RCC 7860 (cell line): Measurements from ENCODE around the gene TMEM150C.
"Not testable (repeated sequence)": the region's sequence is repeated elsewhere in the genome, so short reads cannot be mapped to it uniquely, and the experiment has no call there.

Experiments used
- DNase-seq: peaks from one replicate; pipeline ENCODE4 v3.0.0-alpha.2; 2015; ENCODE audit warnings: low spot score
- FAIRE-seq: peaks from 2 replicates; lab custom pipeline; 2012; peaks lifted over from hg19 to GRCh38; lab: Jason Lieb, UNC

TMEM150C gene

DNA sequence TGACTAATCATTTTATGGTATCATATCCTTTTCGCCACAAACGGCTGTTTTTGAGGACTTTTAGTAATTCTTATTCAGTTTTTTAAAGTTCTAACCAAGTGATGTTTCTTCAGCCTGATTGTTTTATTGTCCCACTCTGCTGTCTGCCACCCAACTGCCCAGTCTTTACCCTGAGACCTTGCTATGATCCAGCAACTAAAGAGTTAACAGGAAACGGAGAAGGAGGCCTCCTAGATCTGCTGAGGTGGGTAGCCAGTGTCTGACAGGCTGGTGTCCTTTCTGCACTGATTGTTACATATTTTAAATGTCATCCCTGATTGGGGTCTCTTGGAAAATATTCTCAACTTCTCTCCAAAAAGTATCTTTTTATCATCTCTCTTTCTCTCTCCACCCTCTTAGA lies 7.9 kb upstream of the TMEM150C start:
- FAIRE-seq (no peak), DNase-seq (no peak)

DNA sequence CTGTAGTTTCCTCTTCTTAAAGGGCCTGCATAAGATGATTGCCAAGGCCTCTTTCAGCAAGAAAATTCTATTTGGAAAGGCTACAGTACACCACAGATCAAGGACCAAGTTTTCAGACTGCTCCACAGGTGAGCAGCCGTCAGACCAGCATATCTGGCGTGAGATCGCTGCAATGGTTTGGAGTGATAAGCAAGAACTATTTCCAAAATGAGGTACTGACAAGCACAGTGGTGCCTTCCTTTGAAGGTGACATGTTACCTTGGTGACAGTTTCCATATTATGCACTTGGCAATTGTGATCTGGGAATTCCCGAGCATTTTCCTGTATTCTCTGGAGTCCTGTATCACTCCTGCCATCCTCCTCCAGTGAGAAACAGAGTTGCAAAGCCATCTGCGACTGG lies 7.3 kb upstream of the TMEM150C start:
- FAIRE-seq (no peak), DNase-seq (no peak)

DNA sequence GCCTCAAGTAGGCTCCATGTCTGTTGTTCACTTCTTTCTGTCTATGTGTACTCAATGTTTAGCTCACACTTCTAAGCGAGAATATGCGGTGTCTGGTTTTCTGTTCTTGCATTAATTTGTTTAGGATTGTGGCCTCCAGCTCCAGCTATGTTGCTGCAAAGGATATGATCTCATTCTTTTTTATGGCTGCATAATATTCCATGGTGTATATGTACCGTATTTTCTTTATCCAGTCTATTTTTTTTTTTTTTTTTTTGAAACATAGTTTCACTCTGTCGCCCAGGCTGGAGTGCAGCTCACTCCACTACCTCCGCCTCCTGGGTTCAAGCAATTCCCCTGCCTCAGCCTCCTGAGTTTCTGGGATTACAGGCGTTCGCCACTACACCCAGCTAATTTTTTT lies 5.7 kb upstream of the TMEM150C start:
- DNase-seq (no peak), FAIRE-seq (no peak)

DNA sequence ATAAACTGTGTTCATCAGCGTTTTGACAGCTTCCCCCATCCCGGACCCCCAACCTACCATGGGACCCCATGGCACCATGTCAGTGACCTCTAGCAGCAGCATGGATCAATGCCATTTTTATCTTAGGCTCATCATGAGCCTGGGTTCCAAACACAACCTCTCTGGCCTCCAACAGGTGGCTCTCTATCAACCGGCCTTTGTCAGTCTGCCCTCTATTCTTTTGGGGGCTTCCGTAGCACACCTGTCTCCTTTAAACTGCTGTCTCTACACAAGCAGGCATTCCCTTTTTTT lies 721 bp upstream of the TMEM150C start:
- no peak for DNase-seq
- no peak for FAIRE-seq

DNA sequence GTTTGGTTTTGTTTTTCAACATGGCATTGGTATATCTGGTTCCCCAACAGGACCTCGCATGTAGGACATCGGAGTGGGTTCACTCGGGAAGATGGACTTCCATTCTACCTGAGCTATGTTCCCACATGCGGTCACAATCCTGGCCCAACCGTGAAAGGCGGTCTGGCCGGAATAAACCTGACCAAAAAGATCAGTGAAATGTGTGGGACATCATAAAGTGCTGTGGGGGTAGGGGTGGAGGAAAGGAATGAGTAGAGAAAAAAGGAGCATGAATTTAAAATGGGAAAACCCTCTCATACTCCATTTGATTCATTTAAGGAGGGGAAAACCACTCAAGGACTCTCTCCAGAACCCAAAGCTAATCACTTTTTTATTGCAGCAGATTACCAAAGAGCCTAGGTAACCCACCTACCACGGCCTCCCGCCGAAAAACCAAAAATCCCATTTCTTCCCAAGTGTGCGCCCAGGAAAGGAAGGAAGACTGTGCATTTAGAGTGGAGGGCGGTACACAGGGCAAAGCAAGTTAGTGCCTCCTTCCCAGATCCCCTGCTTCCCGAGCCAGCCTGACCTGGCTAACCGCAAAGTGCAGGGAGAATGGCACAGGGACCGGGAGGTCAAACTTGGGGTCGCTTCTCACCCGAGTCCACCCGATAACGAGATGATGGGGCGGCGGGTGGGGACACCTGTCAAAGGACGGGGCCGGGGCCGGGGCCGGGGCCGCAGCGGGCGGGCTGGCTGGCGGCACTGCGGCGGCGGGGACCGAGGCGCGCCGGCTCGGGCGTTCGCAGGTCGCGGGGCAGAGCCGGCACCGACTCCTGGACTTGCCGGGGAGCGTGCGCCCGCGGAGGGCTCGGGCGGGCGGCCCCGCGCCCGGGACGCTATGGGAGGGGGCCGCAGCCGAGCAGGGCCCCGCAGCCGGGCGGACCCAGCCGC lies 669 bp downstream of the TMEM150C start:
- no peak for DNase-seq
- FAIRE-seq: no peak

DNA sequence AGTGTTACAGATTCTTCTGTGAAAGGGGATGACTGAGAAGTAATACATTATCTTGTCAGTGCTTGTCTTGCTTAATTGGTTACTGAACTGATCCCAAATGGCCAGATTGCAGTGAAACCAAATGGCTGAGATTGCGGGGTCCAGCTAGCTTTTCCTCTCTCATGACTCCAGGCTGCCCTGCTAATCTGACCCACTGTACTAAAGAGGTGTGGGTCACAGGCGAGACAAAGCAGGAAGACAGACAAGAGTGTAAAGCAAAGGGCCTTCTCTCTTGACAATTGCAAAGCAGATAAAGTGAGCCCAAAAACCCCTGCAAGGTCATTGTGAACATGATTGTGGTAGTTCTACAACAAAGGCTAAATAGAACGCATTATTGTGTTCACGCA lies 2.1 kb downstream of the TMEM150C start:
- FAIRE-seq (no peak), DNase-seq (no peak)

DNA sequence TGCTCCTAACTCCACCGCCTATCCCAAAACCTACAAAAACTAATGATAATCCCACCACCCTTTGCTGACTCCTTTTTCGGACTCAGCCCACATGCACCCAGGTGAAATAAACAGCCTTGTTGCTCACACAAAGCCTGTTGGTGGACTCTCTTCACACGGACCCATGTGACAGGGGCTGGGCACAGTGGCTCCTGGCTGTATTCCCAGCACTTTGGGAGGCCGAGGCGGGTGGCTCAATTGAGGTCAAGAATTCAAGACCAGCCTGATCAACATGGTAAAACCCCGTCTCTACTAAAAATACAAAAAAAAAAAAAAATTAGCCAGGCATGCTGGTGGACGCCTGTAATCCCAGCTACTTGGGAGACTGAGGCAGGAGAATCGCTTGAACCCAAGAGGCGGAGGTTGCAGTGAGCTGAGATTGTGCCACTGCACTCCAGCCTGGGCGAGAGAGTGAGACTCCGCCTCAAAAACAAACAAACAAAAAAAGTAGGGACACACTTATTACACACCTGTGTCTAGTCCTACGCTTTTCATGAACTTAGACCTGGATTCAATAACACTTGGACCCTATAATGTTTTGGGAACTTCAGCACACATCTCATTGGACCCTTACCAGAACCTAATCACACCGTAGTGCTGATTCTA lies 2.6 kb downstream of the TMEM150C start:
- DNase-seq, FAIRE-seq: not testable (repeated sequence)

DNA sequence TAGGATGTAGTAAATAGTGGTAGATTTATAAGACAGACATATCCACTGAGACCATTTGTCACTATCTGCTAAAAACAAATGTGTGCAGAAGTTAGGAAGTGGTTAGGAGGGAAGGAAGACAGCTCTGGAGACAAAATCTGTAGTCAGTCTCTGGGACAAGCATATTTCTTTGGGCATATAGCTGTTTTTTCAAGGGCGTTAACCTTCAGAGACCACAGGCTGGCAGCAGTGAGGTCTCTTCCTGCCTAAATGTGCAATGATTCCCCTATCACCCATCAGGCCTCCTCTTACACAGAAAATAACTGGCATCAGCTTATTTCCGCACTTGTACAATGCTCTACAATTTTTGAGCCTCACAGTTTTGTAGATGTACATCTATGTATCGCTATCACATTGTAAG lies 6.5 kb downstream of the TMEM150C start:
- FAIRE-seq (no peak), DNase-seq (no peak)

DNA sequence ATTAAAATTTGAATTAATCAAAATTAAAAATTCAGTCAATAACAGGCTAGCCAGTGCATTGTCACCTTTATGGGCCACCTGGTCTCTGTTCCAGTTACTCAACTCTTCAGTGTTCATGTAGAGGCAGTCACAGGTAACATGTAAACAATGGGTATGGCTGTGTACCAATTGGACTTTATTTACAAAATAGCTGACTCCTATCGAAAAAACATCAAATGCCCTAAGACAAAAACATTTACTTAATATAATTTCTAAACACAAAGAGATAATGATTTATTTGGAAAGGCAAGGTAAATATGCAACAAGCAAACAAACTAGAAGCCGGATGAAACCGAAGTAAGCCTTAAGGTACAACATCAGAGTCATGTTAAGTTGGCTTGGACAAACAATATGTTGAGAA lies 8.8 kb downstream of the TMEM150C start:
- FAIRE-seq (no peak), DNase-seq (no peak)

DNA sequence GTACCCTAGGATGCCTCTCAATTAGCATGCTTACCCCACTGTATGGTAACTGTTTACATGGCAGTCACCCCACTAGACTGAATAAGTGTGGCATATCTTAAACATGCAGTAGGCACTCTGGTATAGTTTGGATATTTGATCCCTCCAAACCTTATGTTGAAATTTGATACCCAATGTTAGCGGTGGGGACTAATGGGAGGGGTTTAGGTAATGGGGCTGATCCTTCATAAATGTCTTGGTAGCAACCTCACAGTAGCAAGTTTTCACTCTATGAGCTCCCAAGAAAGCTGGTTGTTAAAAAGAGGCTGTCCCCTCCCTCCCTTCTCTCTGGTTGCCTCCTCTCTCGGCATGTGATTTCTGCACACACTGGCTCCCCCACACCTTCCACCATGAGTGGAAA lies 10.1 kb downstream of the TMEM150C start:
- FAIRE-seq (no peak), DNase-seq (no peak)

DNA sequence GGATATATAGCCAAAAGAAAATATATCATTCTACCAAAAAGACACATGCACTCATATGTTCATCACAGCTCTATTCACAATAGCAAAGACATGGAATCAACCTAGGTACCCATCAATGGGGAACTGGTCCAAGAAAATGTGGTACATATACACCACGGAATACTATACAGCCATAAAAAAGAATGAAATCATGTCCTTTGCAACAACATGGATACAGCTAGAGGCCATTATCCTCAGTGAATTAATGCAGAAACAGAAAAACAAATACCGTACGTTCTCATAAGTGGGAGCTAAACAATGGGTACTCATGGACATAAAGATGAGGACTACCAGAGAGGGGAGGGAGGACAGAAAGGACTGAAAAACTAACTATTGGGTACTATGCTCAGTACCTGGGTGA lies 13.9 kb downstream of the TMEM150C start:
- not testable (repeated sequence) for FAIRE-seq, DNase-seq

DNA sequence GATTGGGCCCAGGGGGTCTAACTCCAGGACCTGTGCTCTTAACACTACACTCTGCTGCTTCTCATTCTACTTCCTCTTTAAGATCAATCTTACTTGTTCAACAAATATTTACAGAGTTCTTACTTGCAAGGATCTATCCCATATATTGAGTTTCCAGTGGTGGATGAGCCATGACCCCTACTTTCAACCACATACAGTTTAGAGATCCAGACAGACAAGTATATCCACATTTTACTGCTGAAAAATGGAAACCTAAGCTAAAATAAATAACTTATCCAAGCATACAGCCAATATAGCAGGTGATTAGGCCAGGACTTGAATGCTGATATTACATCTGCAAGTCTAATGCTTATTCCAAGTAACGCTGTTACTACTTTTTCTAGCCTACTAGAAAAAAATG lies 18.7 kb downstream of the TMEM150C start:
- no peak for FAIRE-seq
- DNase-seq: no peak

DNA sequence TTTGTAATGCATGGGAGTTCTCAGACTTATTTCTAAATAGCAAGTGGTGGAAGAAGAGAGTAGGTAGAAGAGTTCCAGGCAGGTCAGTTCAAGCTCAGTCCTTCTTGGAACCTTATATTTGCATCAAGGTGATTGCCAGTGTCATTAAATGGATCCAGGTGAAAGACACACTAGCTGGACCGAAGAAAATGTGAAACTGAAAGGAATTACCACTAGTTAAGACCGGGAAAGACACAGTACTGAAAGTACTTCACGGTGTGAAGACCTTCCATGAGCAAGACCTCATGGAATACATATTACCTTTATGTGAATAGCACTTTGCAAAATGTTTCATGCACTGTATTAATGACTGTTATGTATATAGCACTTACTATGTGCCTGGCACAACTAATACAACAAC lies 19.1 kb downstream of the TMEM150C start:
- FAIRE-seq: no peak
- DNase-seq: no peak

DNA sequence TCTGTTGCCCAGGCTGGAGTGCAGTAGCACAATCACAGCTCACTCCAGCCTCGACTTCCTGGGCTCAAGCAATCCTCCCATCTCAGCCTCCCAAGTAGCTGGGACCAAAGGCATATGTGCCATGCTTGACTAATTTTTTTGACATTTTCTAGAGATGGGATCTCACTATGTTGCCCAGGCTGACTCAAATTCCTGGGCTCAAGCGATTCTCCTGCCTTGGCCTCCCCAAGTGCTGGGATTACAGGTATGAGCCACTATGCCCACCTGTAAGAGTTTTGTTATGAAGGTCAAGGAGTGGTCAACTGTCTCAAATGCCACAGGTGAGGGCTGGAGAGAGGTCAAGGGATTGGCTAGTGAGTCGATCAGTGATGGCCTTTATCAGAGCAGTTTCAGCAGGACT lies 32.5 kb downstream of the TMEM150C start:
- DNase-seq (no peak), FAIRE-seq (no peak)

DNA sequence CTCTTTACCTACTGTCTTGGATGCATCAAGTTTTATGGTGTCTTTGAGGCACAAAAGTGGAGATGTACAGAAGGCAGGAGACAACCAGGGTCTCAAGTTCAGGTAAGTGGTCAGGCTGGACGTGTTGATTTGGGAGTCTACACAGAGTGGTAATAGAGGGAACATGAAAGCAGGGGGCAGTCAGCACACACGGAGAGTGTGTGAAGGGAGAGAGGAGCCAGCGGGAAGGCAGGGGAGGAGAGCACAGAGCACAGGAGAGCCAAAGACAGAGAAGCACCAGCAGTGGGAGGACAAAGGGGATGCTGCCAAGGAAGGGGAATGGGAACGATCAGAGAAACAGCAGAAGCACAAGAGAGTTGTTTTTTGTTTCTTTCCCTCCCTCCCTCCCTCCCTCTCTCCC lies 32.9 kb downstream of the TMEM150C start:
- DNase-seq (no peak), FAIRE-seq (no peak)

DNA sequence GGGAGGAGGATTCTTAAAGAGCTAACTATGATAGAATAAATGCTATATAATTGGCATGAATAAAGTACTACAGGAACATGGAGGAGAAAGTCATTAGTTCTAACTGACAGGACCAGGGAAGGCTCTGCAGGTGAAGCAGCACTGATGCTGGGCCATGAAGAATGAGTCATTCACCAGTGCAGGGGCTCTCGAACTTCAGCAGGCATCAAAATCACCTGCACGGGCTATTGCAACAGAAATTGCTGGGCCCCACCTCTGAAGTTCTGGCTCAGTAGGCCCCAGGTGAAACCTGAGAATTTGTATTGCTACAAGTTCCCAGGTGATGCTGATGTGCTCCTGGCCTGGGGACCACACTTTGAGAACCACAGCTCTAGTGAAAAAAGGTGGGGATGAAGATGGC lies 33.7 kb downstream of the TMEM150C start:
- FAIRE-seq: no peak
- DNase-seq: no peak

DNA sequence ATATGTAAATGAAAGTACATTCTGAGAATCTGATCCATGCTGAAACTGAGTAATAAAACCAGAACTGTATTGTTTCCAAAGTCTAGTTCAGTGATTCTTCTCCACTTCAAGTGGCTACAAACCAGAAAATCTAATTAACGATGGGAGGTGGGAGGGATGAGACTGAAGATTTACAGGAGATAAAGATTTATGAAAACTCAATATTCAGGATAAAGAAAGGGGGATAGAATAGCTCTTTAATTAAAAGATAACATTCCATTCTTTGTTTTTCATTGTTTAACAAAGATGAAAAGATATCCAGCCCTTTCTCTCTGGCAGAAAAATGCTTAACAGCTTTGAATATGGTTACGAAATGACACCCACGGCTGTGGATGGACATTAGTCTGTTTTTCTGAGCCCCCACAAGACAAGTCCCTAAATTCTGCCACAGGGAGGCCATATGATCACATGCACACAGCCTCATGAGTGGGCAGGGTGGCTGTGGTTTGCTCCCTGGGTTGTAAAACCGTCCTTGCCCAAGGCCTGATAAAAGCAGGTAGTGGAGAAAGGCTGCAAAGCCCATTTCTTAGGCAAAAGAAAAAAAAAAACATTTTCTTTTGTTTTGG lies 36.4 kb downstream of the TMEM150C start:
- DNase-seq (no peak), FAIRE-seq (no peak)

DNA sequence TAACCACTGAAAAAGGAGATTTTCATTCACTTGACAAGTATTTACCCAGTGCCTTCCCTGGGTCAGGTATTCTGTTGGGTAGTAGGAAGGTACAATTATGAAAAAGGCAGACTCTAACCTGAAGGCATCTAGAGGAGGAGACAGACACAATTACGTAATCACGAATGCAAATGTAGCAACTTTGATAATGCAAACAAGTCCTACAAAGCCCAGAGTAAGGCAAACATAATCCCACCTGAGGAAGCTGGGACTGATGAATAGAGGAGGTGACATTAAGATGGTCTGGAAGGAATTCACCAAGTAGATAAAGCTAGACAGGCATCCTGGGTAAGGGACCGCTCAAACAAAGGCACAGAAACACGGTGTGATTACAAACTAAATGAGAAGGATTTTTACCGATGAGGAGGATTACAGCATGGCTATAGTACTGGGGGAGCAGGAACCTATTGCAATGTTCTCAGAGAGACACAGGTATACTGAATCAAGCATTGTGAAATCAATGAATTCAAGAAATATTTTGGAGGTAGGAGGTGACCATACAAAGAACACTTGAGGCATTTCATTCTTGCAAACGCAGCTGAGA lies 37.1 kb downstream of the TMEM150C start:
- FAIRE-seq (no peak), DNase-seq (no peak)

DNA sequence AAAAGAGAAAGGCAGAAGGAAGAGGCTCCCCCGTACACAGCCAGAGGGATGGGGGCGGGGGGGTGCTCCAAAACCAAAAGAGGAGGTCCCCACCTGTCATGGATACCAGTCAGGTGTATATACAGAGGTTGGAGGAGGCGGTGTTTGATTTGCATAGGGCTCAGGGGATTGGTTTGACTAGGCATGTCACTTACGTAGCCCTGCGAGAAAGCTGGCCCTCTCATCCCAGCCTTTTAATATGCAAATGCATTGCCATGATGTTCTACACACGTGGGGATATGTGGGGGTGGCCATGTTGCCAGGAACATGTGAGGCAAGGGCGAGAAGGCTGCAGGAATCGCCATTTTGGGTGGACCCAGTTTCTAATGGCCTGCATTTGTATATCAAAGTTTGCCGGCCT lies 38.6 kb downstream of the TMEM150C start:
- DNase-seq: no peak
- no peak for FAIRE-seq

DNA sequence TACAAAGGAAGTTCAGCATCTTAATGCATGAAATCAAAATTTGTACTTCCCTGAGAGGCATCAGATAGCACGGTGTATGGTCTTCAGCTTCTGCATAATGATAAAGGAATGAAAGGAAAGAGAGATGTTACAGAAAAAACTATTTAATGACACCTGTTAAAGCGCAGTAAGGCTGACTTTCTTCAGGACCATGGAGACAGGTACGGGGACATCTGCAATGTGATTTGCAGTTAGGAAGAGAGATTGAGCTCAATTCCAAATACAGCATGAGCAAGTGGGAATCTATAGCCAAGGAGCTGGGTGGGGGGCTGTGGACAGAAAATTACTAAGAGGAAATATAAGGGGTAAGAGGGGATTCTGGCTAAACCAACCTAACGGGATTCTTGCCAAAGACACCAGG lies 39.3 kb downstream of the TMEM150C start:
- DNase-seq: no peak
- FAIRE-seq: no peak

DNA sequence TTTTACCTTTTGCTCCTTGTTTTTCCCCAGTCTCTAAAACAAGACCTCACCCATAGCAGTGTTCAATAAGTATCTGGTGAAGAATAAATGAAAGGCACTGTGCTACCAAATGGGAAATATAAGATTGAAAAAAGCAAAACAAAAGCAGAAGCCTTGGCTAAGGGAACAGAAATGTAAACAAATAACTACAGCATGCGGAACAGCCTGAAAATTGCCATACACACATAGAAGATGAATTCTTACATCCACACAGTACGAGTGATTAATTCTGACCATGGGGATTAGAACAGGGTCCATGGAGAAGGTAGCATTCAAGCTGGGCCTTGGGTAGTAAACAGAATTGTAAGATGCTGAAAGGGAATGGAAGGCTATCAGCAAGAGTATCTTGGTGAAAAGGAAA lies 40.5 kb downstream of the TMEM150C start:
- DNase-seq (no peak), FAIRE-seq (no peak)

DNA sequence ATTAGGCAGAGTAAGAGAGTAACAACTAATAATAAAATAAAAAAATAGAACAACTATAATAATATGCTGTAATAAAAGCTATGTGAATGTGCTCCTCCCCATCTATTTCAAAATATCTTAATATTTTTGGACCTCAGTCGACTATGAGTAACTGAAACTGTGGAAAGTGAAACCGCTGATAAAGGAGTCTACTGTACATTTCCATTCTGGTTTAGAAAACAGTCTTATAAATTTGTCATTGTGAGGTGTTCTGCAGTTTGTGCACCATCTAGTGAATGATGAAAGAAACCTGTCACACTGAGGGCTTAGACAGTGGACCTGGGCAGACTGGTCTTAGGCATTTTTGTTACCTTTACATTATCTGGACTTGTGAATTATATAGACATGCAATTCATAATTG lies 42.0 kb downstream of the TMEM150C start:
- DNase-seq (no peak), FAIRE-seq (no peak)
